ENCODE measurements around the gene PRR5L. TPM values are rescaled to one million over a fixed set of nuclear protein-coding genes. Genes with fewer than 3 reads are reported as not detected.

Gene PRR5L
- polyA plus RNA-seq, 1 donor (not counting 4 experiments of a cell fraction or from before 2014, with no cell fraction given), result 20.1 TPM

DNA sequence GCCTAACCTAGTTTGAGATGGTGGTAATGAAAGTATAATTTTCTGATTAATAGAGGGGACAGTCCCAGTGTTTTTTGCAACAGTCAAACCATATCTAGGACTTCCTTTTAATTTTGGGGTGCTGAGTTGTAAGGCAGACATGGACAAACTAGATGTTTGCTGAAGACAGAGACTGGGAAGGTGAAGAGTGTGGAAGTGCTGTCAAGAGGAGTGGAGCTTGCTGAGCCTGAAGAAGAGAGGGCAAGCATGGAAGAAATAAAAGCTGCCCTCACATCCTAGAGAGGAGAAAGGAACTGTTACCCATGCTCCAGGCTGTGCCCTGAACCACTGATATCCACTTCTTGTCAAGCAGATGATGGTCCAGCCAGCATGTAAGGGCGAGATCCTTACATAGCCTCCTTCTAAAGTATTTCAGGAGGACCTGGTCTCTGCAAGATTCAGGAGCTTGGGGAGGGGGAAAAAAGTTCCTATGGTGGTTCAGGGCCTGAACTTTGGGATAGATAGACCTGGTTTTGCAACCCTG lies 51.4 kb downstream of the PRR5L start:
- Histone ChIP-seq H3K9ac (ENCODE audit: control insufficient read depth, extremely low read depth, insufficient read depth, low read length) (no peak overlapping the region), H3K27ac (ENCODE audit: control insufficient read depth, insufficient read depth, low read length) (no peak overlapping the region), H2AFZ (ENCODE audit: control insufficient read depth, low read length) (no peak overlapping the region), H3K4me1 (ENCODE audit: control insufficient read depth, extremely low read depth, insufficient read depth, low read length) (no peaks in the 10 kb centered on the region), H3K4me2 (ENCODE audit: control insufficient read depth, extremely low read depth, insufficient read depth, low read depth, low read length) (no peak overlapping the region), H3K36me3 (ENCODE audit: control insufficient read depth in 2 of 2, extremely low read depth in 1 of 2, insufficient read depth in 2 of 2, low read length in 2 of 2) (no peaks in the 10 kb centered on the region), H3K4me3 (ENCODE audit: control insufficient read depth in 2 of 3, extremely low read depth in 1 of 3, insufficient read depth in 2 of 3, low read depth in 1 of 3, low read length in 3 of 3) (no peak overlapping the region), H3K9me3 (ENCODE audit: control insufficient read depth, low read depth, low read length) (no peaks in the 10 kb centered on the region), H3K79me2 (ENCODE audit: control insufficient read depth, insufficient read depth, low read length) (no peaks in the 10 kb centered on the region), H4K20me1 (ENCODE audit: control insufficient read depth, extremely low read depth, insufficient read depth, low read length) (no peaks in the 10 kb centered on the region), H3K27me3 (ENCODE audit: control insufficient read depth, extremely low read depth, insufficient read depth, low read length) (no peaks in the 10 kb centered on the region), H3K9me1 (ENCODE audit: control insufficient read depth, extremely low read depth, insufficient read depth, low read length) (no peaks in the 10 kb centered on the region)
- FAIRE-seq (no peak), DNase-seq (ENCODE audit: low read depth, low spot score) (no peak)
- dilution Hi-C loops (cut with MboI; ENCODE audit: extremely low pct_ligation_motif_present, low sequenced_read_pairs), result no loop called here
- TF ChIP-seq, protein P1, sequence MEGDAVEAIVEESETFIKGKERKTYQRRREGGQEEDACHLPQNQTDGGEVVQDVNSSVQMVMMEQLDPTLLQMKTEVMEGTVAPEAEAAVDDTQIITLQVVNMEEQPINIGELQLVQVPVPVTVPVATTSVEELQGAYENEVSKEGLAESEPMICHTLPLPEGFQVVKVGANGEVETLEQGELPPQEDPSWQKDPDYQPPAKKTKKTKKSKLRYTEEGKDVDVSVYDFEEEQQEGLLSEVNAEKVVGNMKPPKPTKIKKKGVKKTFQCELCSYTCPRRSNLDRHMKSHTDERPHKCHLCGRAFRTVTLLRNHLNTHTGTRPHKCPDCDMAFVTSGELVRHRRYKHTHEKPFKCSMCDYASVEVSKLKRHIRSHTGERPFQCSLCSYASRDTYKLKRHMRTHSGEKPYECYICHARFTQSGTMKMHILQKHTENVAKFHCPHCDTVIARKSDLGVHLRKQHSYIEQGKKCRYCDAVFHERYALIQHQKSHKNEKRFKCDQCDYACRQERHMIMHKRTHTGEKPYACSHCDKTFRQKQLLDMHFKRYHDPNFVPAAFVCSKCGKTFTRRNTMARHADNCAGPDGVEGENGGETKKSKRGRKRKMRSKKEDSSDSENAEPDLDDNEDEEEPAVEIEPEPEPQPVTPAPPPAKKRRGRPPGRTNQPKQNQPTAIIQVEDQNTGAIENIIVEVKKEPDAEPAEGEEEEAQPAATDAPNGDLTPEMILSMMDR (optimal IDR thresholded peaks at IDR 0.05 in 1 of 3, IDR thresholded peaks at IDR 0.05 in 1 of 3, conservative IDR thresholded peaks at IDR 0.05 in 1 of 3; ENCODE audit: extremely low read depth in 1 of 3, insufficient read depth in 2 of 3, low read length in 3 of 3), result no peak
- TF ChIP-seq EZH2 (IDR thresholded peaks at IDR 0.05; ENCODE audit: low read length), result no peak

DNA sequence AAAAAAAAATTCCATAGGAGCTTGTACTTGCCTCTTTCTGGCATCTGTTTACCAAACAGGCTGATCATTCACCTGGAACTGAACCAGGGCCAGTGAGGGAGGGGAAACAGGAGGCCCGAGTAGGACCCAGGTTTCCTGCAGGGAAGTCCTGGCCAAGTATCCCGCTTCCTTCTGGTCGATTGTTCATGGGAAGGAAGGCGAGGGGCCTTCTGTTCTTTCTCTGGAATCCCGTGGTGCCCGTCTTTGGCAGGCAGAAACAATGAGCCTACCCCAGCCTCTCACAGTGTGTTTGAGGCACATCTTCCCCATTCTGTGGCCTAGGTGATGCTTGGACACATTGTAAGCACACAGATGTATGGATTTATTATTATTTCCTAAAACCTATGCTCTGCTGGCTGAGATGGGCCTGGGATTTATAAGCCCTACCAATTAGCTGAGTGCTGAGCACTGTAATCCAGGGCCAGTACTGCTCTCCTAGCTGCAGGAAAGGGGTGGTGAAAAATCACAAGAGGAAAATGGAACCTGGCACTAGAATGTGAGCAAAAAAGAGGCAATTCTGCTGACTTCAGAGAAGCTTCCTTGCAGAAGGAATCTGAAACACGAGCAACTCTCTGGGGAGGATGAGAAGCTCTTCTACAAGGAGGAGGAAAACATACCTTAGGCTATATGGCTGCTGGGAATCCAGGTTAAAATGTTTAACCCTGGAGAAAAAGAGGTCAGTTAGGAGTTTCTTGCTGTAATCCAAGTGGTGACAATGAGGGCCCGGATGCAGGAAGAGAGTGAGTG lies 53.5 kb downstream of the PRR5L start:
- Histone ChIP-seq H3K36me3 (ENCODE audit: control insufficient read depth in 2 of 2, extremely low read depth in 1 of 2, insufficient read depth in 2 of 2, low read length in 2 of 2) (no peaks in the 10 kb centered on the region), H3K9ac (ENCODE audit: control insufficient read depth, extremely low read depth, insufficient read depth, low read length) (no peak overlapping the region), H3K27ac (ENCODE audit: control insufficient read depth, insufficient read depth, low read length) (no peak overlapping the region), H3K4me2 (ENCODE audit: control insufficient read depth, extremely low read depth, insufficient read depth, low read depth, low read length) (no peak overlapping the region), H3K4me3 (ENCODE audit: control insufficient read depth in 2 of 3, extremely low read depth in 1 of 3, insufficient read depth in 2 of 3, low read depth in 1 of 3, low read length in 3 of 3) (no peak overlapping the region), H2AFZ (ENCODE audit: control insufficient read depth, low read length) (peak overlapping the region; percentile 37), H3K9me3 (ENCODE audit: control insufficient read depth, low read depth, low read length) (no peaks in the 10 kb centered on the region), H3K27me3 (ENCODE audit: control insufficient read depth, extremely low read depth, insufficient read depth, low read length) (no peaks in the 10 kb centered on the region), H4K20me1 (ENCODE audit: control insufficient read depth, extremely low read depth, insufficient read depth, low read length) (no peaks in the 10 kb centered on the region), H3K9me1 (ENCODE audit: control insufficient read depth, extremely low read depth, insufficient read depth, low read length) (no peaks in the 10 kb centered on the region), H3K79me2 (ENCODE audit: control insufficient read depth, insufficient read depth, low read length) (no peaks in the 10 kb centered on the region), H3K4me1 (ENCODE audit: control insufficient read depth, extremely low read depth, insufficient read depth, low read length) (peaks cover 12% of the 10 kb centered on the region)
- DNase-seq (ENCODE audit: low read depth, low spot score) (no peak), FAIRE-seq (no peak)
- TF ChIP-seq EZH2 (IDR thresholded peaks at IDR 0.05; ENCODE audit: low read length), result no peak
- dilution Hi-C loops (cut with MboI; ENCODE audit: extremely low pct_ligation_motif_present, low sequenced_read_pairs), result no loop called here
